ENCODE measurements around the gene TRPT1. TPM values are rescaled to one million over a fixed set of nuclear protein-coding genes. Genes with fewer than 3 reads are reported as not detected.

TRPT1 gene
- total and polyA plus RNA-seq, 2 of the 4 experiments (the other 2 are of a cell fraction): 63.2 to 81.9 TPM

DNA sequence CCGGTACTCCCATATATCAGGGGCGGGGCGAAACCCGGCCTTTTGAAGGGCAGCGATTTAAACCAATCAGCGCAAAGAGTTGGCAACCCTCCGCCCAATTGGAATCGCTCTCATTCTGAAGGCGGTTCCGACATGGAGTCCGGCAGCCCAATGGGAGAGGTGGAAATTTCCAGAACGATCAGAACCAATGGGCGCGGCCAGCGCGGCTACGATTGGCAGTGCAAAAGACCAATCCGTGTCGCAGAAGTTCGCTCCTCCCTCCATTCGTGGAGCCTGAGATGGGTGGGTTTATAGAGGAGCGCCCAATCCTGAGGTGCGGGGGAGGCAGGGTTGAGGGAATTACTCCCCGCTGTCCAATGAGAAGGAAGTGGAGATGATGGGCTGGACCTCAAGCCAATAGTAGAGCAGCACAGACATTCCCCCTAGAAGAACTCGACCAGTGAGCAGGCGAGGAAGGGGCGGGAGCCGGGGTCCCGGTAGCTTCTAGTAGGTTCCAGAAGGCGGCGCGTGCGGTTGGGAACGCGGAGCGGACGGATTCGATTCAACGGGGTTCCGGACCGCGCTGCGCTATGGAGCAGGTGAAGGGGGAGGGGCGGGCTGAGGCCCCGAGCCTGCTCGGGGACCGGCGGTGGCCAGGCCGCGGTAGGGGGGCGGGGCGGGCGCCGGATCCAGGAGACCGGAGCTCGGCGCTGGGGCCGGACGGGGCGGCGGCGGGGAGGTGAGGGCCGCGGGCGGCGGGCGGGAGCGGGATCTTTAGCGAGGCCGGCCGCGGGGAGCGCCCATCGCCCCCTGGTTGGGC is 40.1 kb downstream of the TRPT1 start, which contains the start of gene STIP1 (continued):
- TF ChIP-seq, protein P1, sequence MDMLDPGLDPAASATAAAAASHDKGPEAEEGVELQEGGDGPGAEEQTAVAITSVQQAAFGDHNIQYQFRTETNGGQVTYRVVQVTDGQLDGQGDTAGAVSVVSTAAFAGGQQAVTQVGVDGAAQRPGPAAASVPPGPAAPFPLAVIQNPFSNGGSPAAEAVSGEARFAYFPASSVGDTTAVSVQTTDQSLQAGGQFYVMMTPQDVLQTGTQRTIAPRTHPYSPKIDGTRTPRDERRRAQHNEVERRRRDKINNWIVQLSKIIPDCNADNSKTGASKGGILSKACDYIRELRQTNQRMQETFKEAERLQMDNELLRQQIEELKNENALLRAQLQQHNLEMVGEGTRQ (IDR thresholded peaks at IDR 0.05; ENCODE audit: low read depth, low read length): no peak
- TF ChIP-seq RAD21 (IDR thresholded peaks at IDR 0.05; ENCODE audit: low read length): peak; percentile 23; the same call in 1 of the 2 replicates

DNA sequence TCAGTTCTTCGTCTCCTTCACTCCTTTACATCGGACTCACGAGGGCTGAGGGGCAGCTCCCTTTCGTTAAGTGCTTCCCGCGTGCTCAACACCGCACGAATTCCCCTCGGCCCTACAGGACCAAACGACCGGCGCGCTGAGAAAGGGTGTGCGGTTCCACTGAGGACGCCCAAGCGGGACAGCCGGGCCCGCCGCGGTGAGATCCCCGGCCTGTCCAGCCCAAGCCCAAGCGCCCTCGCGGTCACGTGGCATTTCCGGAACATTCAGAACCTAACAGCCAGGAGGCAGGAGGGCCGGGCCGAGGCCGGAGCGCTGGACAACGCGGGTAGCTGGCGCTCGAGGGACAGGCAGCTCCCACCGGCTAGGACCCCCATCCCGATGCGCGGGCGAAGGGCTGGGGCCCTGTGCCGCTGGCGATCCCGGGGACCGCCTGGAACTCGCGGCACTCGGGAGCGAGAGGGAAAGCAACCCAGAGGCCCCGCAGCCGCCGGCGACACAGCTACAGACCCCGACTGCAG is 40.8 kb downstream of the TRPT1 start:
- dilution Hi-C loops (cut with HindIII; ENCODE audit: low sequenced_read_pairs, unreplicated experiment): no loop called here
- 1% methylated on average over 37 of the region's 52 CpGs; no CpG with 5 or more reads in 1 of the 2 experiments for WGBS, 2 experiments (ENCODE audit: extremely low coverage in 2 of 2, insufficient read length in 1 of 2)
- peaks cover 18% of the 10 kb centered on the region; the same call in 1 of the 2 replicates for H3K9me1 ChIP-seq (ENCODE audit: insufficient read depth, low read length)
- ATAC-seq (ENCODE audit: low read depth) (peak; percentile 49), DNase-seq (peak; percentile 84)
- H4K20me1 ChIP-seq (ENCODE audit: insufficient read depth, low read length): peaks cover 25% of the 10 kb centered on the region
- peaks cover 4% of the 10 kb centered on the region; the same call in 1 of the 2 replicates for H3K36me3 ChIP-seq (ENCODE audit: control insufficient read depth, insufficient read depth, low read length)
- intact Hi-C loops (cut with micrococcal nuclease): no loop called here
- peak overlapping the region; percentile 68 for H3K56ac ChIP-seq (ENCODE audit: extremely low read depth, insufficient read depth, low read length)
- TSS peak; percentile 71 for BruUV-seq (replicated peaks)
- peak overlapping the region; percentile 85 for H3K23ac ChIP-seq (ENCODE audit: low read depth, low read length)
- H3K79me1 ChIP-seq (ENCODE audit: low read depth in 1 of 2, low read length in 2 of 2): peaks cover 7 to 54% of the 10 kb centered on the region in 2 experiments; a peak in 3 of 4 replicates
- peak overlapping the region; percentile 75 for H2BK5ac ChIP-seq (ENCODE audit: low read depth, low read length, poor library complexity, severe bottlenecking)
- peaks cover 7% of the 10 kb centered on the region; the same call in 1 of the 2 replicates for H3K4me1 ChIP-seq (ENCODE audit: control insufficient read depth, insufficient read depth, low read length)
- peak overlapping the region; percentile 13; the same call in 1 of the 2 replicates for H3K18ac ChIP-seq (ENCODE audit: low read depth, low read length)
- H4K5ac ChIP-seq (ENCODE audit: low read depth, low read length): peak overlapping the region; percentile 85
- peak overlapping the region; percentile 33; the same call in 1 of the 3 replicates for H2BK15ac ChIP-seq (ENCODE audit: low read depth, low read length)
- H4K91ac ChIP-seq (ENCODE audit: insufficient read depth, low read depth, low read length): peak overlapping the region; percentile 93
- no peaks in the 10 kb centered on the region for H3K27me3 ChIP-seq (ENCODE audit: control insufficient read depth, insufficient read depth, low read length)
- no peak overlapping the region for H2BK20ac ChIP-seq (ENCODE audit: low read depth, low read length)
- peak overlapping the region; percentile 96 for H3K4me2 ChIP-seq (ENCODE audit: low read depth, low read length)
- H3K9ac ChIP-seq (ENCODE audit: low read depth, low read length): peak overlapping the region; percentile 81
- peak overlapping the region; percentile 93 for H2AFZ ChIP-seq (replicated peaks; ENCODE audit: low read length, poor library complexity)
- H3K9me3 ChIP-seq (ENCODE audit: control insufficient read depth, insufficient read depth, low read length): no peaks in the 10 kb centered on the region
- CTCF ChIA-PET: no interaction called here
- peak overlapping the region; percentile 93 for H2AK5ac ChIP-seq (ENCODE audit: low read depth, low read length)
- in situ Hi-C loops (cut with MboI; ENCODE audit: low sequenced_read_pairs): no loop called here
- H2AK9ac ChIP-seq (replicated peaks; ENCODE audit: low read depth, low read length, poor library complexity): peak overlapping the region; percentile 98
- peak overlapping the region; percentile 54 for H3K4me3 ChIP-seq (ENCODE audit: insufficient read depth, low read depth, low read length)
- H3K14ac ChIP-seq (replicated peaks; ENCODE audit: low read depth, low read length): peak overlapping the region; percentile 94
- peak overlapping the region; percentile 95 for H3K4ac ChIP-seq (ENCODE audit: low read depth, low read length)
- peak overlapping the region; percentile 33; the same call in 1 of the 2 replicates for H2BK120ac ChIP-seq (ENCODE audit: low read depth, low read length)
- POLR2A ChIA-PET (ENCODE audit: unreplicated experiment): interaction anchor here (0.6 kb wide), 2 partner anchors 17 to 56 kb away, joined by 3 to 7 read pairs; partner anchors contain the start of gene FKBP2
- H3K27ac ChIP-seq (ENCODE audit: insufficient read depth, low read length): peak overlapping the region; percentile 91
- H4K8ac ChIP-seq (ENCODE audit: low read depth in 2 of 2, low read length in 2 of 2): peak overlapping the region; percentile 81 to 92
- no peak for TF ChIP-seq RFX5 (IDR thresholded peaks at IDR 0.05; ENCODE audit: low read depth, low read length)
- no peak for TF ChIP-seq CEBPB (IDR thresholded peaks at IDR 0.05; ENCODE audit: low read depth, low read length)
- TF ChIP-seq CHD1 (IDR thresholded peaks at IDR 0.05; ENCODE audit: low read depth, low read length): no peak
- TF ChIP-seq RCOR1 (IDR thresholded peaks at IDR 0.05; ENCODE audit: insufficient replicate concordance, low read length): no peak
- no peak for TF ChIP-seq FOS (IDR thresholded peaks at IDR 0.05; ENCODE audit: low read depth, low read length)
- TF ChIP-seq, protein P2, sequence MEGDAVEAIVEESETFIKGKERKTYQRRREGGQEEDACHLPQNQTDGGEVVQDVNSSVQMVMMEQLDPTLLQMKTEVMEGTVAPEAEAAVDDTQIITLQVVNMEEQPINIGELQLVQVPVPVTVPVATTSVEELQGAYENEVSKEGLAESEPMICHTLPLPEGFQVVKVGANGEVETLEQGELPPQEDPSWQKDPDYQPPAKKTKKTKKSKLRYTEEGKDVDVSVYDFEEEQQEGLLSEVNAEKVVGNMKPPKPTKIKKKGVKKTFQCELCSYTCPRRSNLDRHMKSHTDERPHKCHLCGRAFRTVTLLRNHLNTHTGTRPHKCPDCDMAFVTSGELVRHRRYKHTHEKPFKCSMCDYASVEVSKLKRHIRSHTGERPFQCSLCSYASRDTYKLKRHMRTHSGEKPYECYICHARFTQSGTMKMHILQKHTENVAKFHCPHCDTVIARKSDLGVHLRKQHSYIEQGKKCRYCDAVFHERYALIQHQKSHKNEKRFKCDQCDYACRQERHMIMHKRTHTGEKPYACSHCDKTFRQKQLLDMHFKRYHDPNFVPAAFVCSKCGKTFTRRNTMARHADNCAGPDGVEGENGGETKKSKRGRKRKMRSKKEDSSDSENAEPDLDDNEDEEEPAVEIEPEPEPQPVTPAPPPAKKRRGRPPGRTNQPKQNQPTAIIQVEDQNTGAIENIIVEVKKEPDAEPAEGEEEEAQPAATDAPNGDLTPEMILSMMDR (conservative IDR thresholded peaks at IDR 0.05; ENCODE audit: low read depth, low read length): peak; percentile 46
- TF ChIP-seq POLR2A (IDR thresholded peaks at IDR 0.05; ENCODE audit: low read depth, low read length): peak; percentile 96
- no peak for TF ChIP-seq MAFK (IDR thresholded peaks at IDR 0.05; ENCODE audit: low read depth, low read length)
- TF ChIP-seq, protein P1 (IDR thresholded peaks at IDR 0.05; ENCODE audit: low read depth, low read length): peak; percentile 91
- TF ChIP-seq MAZ (IDR thresholded peaks at IDR 0.05; ENCODE audit: borderline replicate concordance, low read depth, low read length): 0 out of 2 replicates have a peak, but pooled peaks have one; percentile 37

Data from IMR-90 (cell line).